HepG2 (cell line): ENCODE measurements around the gene CREG2. TPM values are rescaled to one million over a fixed set of nuclear protein-coding genes. Genes with fewer than 3 reads are reported as not detected.

ENCODE experiments used
- GFI1 ChIP-seq: sonication (generic); formaldehyde crosslinking; IDR thresholded peaks from 2 replicates; pipeline ENCODE4 v1.5.0; 2020; ENCODE audit warnings: missing genetic modification reagents, mild to moderate bottlenecking, borderline replicate concordance
- HNRNPLL ChIP-seq: fragments of 200-400 bp; formaldehyde crosslinking; IDR thresholded peaks from 2 replicates; pipeline ENCODE4 v1.6.1; 2017; ENCODE audit warnings: mild to moderate bottlenecking, low read depth, low read length; ENCODE audit not compliant: poor library complexity, severe bottlenecking
- NFATC3 ChIP-seq: sonication (generic); formaldehyde crosslinking; IDR thresholded peaks from 2 replicates; pipeline ENCODE4 v1.5.1; 2020; ENCODE audit warnings: mild to moderate bottlenecking, missing genetic modification reagents
- NFIB ChIP-seq: sonication (generic); formaldehyde crosslinking; IDR thresholded peaks from 2 replicates; pipeline ENCODE4 v1.9.0; 2021; ENCODE audit warnings: missing genetic modification reagents, mild to moderate bottlenecking, borderline replicate concordance
- NKX3-1 ChIP-seq: sonication (generic); formaldehyde crosslinking; IDR thresholded peaks from 2 replicates; pipeline ENCODE4 v1.5.0; 2020; ENCODE audit warnings: missing genetic modification reagents
- POLR2A ChIP-seq, 2 experiments: IDR thresholded peaks; 2 replicates each; pipeline ENCODE4 v1.6.1; 2011; ENCODE audit warnings: low read depth in 2 of 2, low read length in 2 of 2, mild to moderate bottlenecking in 1 of 2, moderate library complexity in 1 of 2; ENCODE audit not compliant: insufficient read depth in 1 of 2
- TRIM24 ChIP-seq: sonication (generic); formaldehyde crosslinking; IDR thresholded peaks from 2 replicates; pipeline ENCODE4 v1.8.0; 2022; ENCODE audit warnings: mild to moderate bottlenecking, missing genetic modification reagents
- ZNF224 ChIP-seq: sonication (generic); formaldehyde crosslinking; IDR thresholded peaks from 2 replicates; pipeline ENCODE4 v1.5.0; 2020; ENCODE audit warnings: mild to moderate bottlenecking, missing genetic modification reagents
- ZNF484 ChIP-seq: sonication (generic); formaldehyde crosslinking; IDR thresholded peaks from 2 replicates; pipeline ENCODE4 v1.5.1; 2020; ENCODE audit warnings: mild to moderate bottlenecking, low read depth, missing genetic modification reagents, borderline replicate concordance
- ZNF577 ChIP-seq: sonication (generic); formaldehyde crosslinking; IDR thresholded peaks from 2 replicates; pipeline ENCODE4 v1.4.0; 2020; ENCODE audit warnings: mild to moderate bottlenecking, low read depth, missing genetic modification reagents, borderline replicate concordance
- polyA plus RNA-seq, 8 experiments: library from polyadenylated mRNA; depleted of rRNA in 3 of 8; stranded (reverse) in 7 of 8; unstranded in 1 of 8; fragments of >200 nt; fragmentation: Illumina TruSeq in 4 of 8; extraction: Trizol in 4 of 8; gene quantifications; 2 replicates each; pipeline versions ENCODE4 v1.2.1 to v1.2.3, GENCODE V29; 2011 to 2016; ENCODE audit warnings: low read depth in 4 of 8, missing spikeins in 1 of 8, mixed read lengths in 1 of 8; ENCODE audit not compliant: insufficient read depth in 1 of 8
- total RNA-seq, 5 experiments: library from RNA; depleted of rRNA; stranded (reverse); fragments of >200 nt; fragmentation: Illumina TruSeq; extraction: Trizol; gene quantifications; 2 replicates each; pipeline ENCODE4 v1.2.3, GENCODE V29; 2016; ENCODE audit warnings: low read depth in 1 of 5
- TF ChIP-seq, protein P1 (sequence below): sonication (generic); formaldehyde crosslinking; IDR thresholded peaks from 2 replicates; pipeline ENCODE4 v1.4.0; 2020; ENCODE audit warnings: missing genetic modification reagents
- TF ChIP-seq, protein P2 (sequence below): sonication (generic); formaldehyde crosslinking; IDR thresholded peaks from 2 replicates; pipeline ENCODE4 v1.5.1; 2020; ENCODE audit warnings: mild to moderate bottlenecking, missing genetic modification reagents, borderline replicate concordance
- TF ChIP-seq, protein P3 (sequence below): sonication (generic); formaldehyde crosslinking; IDR thresholded peaks from 2 replicates; pipeline ENCODE4 v1.4.0; 2020; ENCODE audit warnings: missing genetic modification reagents, borderline replicate concordance
- TF ChIP-seq, protein P4 (sequence below): sonication (generic); formaldehyde crosslinking; IDR thresholded peaks from 2 replicates; pipeline ENCODE4 v1.4.0; 2020; ENCODE audit warnings: missing genetic modification reagents

CREG2 gene
- total and polyA plus RNA-seq, 2 of the 13 experiments (the other 11 are each of a cell fraction or from before 2014, with no cell fraction given), result 0.18 to 0.26 TPM

DNA sequence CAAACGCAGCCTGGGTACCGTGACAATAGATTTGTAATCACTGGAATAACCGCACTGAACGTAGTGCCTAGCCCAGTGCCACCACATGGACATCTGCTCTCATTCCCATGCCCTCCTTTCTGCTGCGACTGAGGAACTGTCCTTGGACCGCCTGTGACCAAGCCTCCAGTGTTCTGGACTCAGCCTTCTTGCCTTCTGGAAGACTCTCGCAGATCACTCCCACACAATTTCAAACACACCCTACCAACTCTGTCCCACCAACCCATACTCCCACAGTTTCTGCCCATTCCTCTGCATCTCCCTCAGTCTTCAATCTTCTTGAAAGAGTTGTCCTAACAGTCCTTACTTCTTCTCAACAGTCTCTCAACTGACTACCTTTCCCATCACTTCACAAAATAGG is 80.9 kb downstream of the CREG2 start (continued):
- TF ChIP-seq NFIB (CRISPR knock-in tag), result no peak
- TF ChIP-seq, protein P1, sequence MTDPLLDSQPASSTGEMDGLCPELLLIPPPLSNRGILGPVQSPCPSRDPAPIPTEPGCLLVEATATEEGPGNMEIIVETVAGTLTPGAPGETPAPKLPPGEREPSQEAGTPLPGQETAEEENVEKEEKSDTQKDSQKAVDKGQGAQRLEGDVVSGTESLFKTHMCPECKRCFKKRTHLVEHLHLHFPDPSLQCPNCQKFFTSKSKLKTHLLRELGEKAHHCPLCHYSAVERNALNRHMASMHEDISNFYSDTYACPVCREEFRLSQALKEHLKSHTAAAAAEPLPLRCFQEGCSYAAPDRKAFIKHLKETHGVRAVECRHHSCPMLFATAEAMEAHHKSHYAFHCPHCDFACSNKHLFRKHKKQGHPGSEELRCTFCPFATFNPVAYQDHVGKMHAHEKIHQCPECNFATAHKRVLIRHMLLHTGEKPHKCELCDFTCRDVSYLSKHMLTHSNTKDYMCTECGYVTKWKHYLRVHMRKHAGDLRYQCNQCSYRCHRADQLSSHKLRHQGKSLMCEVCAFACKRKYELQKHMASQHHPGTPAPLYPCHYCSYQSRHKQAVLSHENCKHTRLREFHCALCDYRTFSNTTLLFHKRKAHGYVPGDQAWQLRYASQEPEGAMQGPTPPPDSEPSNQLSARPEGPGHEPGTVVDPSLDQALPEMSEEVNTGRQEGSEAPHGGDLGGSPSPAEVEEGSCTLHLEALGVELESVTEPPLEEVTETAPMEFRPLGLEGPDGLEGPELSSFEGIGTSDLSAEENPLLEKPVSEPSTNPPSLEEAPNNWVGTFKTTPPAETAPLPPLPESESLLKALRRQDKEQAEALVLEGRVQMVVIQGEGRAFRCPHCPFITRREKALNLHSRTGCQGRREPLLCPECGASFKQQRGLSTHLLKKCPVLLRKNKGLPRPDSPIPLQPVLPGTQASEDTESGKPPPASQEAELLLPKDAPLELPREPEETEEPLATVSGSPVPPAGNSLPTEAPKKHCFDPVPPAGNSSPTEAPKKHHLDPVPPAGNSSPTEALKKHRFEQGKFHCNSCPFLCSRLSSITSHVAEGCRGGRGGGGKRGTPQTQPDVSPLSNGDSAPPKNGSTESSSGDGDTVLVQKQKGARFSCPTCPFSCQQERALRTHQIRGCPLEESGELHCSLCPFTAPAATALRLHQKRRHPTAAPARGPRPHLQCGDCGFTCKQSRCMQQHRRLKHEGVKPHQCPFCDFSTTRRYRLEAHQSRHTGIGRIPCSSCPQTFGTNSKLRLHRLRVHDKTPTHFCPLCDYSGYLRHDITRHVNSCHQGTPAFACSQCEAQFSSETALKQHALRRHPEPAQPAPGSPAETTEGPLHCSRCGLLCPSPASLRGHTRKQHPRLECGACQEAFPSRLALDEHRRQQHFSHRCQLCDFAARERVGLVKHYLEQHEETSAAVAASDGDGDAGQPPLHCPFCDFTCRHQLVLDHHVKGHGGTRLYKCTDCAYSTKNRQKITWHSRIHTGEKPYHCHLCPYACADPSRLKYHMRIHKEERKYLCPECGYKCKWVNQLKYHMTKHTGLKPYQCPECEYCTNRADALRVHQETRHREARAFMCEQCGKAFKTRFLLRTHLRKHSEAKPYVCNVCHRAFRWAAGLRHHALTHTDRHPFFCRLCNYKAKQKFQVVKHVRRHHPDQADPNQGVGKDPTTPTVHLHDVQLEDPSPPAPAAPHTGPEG, result 0 out of 2 replicates have a peak, but pooled peaks have one; percentile 47
- no peak for TF ChIP-seq NFATC3 (CRISPR knock-in tag)
- TF ChIP-seq ZNF484 (CRISPR knock-in tag), result no peak
- 0 out of 2 replicates have a peak, but pooled peaks have one; percentile 24 for TF ChIP-seq ZNF224 (CRISPR knock-in tag)
- TF ChIP-seq GFI1 (CRISPR knock-in tag), result no peak
- TF ChIP-seq, protein P2, sequence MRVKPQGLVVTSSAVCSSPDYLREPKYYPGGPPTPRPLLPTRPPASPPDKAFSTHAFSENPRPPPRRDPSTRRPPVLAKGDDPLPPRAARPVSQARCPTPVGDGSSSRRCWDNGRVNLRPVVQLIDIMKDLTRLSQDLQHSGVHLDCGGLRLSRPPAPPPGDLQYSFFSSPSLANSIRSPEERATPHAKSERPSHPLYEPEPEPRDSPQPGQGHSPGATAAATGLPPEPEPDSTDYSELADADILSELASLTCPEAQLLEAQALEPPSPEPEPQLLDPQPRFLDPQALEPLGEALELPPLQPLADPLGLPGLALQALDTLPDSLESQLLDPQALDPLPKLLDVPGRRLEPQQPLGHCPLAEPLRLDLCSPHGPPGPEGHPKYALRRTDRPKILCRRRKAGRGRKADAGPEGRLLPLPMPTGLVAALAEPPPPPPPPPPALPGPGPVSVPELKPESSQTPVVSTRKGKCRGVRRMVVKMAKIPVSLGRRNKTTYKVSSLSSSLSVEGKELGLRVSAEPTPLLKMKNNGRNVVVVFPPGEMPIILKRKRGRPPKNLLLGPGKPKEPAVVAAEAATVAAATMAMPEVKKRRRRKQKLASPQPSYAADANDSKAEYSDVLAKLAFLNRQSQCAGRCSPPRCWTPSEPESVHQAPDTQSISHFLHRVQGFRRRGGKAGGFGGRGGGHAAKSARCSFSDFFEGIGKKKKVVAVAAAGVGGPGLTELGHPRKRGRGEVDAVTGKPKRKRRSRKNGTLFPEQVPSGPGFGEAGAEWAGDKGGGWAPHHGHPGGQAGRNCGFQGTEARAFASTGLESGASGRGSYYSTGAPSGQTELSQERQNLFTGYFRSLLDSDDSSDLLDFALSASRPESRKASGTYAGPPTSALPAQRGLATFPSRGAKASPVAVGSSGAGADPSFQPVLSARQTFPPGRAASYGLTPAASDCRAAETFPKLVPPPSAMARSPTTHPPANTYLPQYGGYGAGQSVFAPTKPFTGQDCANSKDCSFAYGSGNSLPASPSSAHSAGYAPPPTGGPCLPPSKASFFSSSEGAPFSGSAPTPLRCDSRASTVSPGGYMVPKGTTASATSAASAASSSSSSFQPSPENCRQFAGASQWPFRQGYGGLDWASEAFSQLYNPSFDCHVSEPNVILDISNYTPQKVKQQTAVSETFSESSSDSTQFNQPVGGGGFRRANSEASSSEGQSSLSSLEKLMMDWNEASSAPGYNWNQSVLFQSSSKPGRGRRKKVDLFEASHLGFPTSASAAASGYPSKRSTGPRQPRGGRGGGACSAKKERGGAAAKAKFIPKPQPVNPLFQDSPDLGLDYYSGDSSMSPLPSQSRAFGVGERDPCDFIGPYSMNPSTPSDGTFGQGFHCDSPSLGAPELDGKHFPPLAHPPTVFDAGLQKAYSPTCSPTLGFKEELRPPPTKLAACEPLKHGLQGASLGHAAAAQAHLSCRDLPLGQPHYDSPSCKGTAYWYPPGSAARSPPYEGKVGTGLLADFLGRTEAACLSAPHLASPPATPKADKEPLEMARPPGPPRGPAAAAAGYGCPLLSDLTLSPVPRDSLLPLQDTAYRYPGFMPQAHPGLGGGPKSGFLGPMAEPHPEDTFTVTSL, result no peak
- TF ChIP-seq, protein P3, sequence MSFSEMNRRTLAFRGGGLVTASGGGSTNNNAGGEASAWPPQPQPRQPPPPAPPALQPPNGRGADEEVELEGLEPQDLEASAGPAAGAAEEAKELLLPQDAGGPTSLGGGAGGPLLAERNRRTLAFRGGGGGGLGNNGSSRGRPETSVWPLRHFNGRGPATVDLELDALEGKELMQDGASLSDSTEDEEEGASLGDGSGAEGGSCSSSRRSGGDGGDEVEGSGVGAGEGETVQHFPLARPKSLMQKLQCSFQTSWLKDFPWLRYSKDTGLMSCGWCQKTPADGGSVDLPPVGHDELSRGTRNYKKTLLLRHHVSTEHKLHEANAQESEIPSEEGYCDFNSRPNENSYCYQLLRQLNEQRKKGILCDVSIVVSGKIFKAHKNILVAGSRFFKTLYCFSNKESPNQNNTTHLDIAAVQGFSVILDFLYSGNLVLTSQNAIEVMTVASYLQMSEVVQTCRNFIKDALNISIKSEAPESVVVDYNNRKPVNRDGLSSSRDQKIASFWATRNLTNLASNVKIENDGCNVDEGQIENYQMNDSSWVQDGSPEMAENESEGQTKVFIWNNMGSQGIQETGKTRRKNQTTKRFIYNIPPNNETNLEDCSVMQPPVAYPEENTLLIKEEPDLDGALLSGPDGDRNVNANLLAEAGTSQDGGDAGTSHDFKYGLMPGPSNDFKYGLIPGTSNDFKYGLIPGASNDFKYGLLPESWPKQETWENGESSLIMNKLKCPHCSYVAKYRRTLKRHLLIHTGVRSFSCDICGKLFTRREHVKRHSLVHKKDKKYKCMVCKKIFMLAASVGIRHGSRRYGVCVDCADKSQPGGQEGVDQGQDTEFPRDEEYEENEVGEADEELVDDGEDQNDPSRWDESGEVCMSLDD, result no peak
- TF ChIP-seq, protein P4, sequence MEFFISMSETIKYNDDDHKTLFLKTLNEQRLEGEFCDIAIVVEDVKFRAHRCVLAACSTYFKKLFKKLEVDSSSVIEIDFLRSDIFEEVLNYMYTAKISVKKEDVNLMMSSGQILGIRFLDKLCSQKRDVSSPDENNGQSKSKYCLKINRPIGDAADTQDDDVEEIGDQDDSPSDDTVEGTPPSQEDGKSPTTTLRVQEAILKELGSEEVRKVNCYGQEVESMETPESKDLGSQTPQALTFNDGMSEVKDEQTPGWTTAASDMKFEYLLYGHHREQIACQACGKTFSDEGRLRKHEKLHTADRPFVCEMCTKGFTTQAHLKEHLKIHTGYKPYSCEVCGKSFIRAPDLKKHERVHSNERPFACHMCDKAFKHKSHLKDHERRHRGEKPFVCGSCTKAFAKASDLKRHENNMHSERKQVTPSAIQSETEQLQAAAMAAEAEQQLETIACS (CRISPR knock-in tag), result no peak
- TF ChIP-seq ZNF577, result no peak
- no peak for TF ChIP-seq NKX3-1 (CRISPR knock-in tag)
- no peak for TF ChIP-seq TRIM24 (CRISPR knock-in tag)
- peak in 1 of 2 experiments; percentile 22; a peak in 1 of 4 replicates for TF ChIP-seq POLR2A (IDR thresholded peaks at IDR 0.05; ENCODE audit: insufficient read depth in 1 of 2, low read depth in 2 of 2, low read length in 2 of 2)
- no peak for TF ChIP-seq HNRNPLL
